ENCODE results near the gene POC1B. TPM values are rescaled to one million over a fixed set of nuclear protein-coding genes. Genes with fewer than 3 reads are reported as not detected.

POC1B gene
- total RNA-seq, 1 experiment from 2014 or later: 40.3 TPM

GRCh38 chr12:89373763-89374572, 151.9 kb downstream of the POC1B start:
- no peak overlapping the region for H3K4me3 Mint-ChIP-seq (ENCODE audit: low read depth, unreplicated experiment)
- CTCF ChIA-PET: interaction anchor here (0.7 to 2.8 kb wide), 3 partner anchors 13 to 21 kb away, joined by 3 to 17 read pairs (median 10); partner anchors contain the start of gene DUSP6
- intact Hi-C loops (cut with micrococcal nuclease; ENCODE audit: unreplicated experiment): loop anchor here (2.0 to 5.0 kb wide), 2 partner anchors 15 to 83 kb away; no protein-coding TSS in a partner anchor

GRCh38 chr12:89372584-89373370, 153.1 kb downstream of the POC1B start:
- TF ChIP-seq CTCF (IDR thresholded peaks at IDR 0.05; ENCODE audit: unreplicated experiment): no peak
- BruUV-seq (replicated peaks): no TSS peak
- peaks cover 37% of the 10 kb centered on the region for H3K36me3 Mint-ChIP-seq (ENCODE audit: insufficient read depth, unreplicated experiment)
- no peak overlapping the region for H3K4me3 Mint-ChIP-seq (ENCODE audit: low read depth, unreplicated experiment)
- CTCF ChIA-PET: interaction anchor here (0.6 to 0.9 kb wide), 3 partner anchors 15 to 39 kb away, joined by 3 to 5 read pairs (median 3); no protein-coding TSS in a partner anchor
- no peaks in the 10 kb centered on the region for H3K27me3 Mint-ChIP-seq (ENCODE audit: unreplicated experiment)
- peak overlapping the region; percentile 95 for H3K27ac Mint-ChIP-seq (ENCODE audit: unreplicated experiment)
- peaks cover 81% of the 10 kb centered on the region for H3K4me1 Mint-ChIP-seq (ENCODE audit: low read depth, unreplicated experiment)
- intact Hi-C loops (cut with micrococcal nuclease; ENCODE audit: unreplicated experiment): loop anchor here (5.0 kb wide), 1 partner anchor 85 kb away; no protein-coding TSS in a partner anchor
- H3K9me3 Mint-ChIP-seq (ENCODE audit: low read depth, unreplicated experiment): no peaks in the 10 kb centered on the region
- no peak for DNase-seq

More at GRCh38 chr12:89373763-89374572, 151.9 kb downstream of the POC1B start:
- Mint-ChIP-seq H3K4me1 (ENCODE audit: low read depth, unreplicated experiment) (peaks cover 77% of the 10 kb centered on the region), H3K27ac (ENCODE audit: unreplicated experiment) (peak overlapping the region; percentile 99), H3K27me3 (ENCODE audit: unreplicated experiment) (no peaks in the 10 kb centered on the region), H3K9me3 (ENCODE audit: low read depth, unreplicated experiment) (no peaks in the 10 kb centered on the region), H3K36me3 (ENCODE audit: insufficient read depth, unreplicated experiment) (peaks cover 29% of the 10 kb centered on the region)
- BruUV-seq (replicated peaks): no TSS peak
- peak; percentile 53 for DNase-seq
- no peak for TF ChIP-seq CTCF (IDR thresholded peaks at IDR 0.05; ENCODE audit: unreplicated experiment)

GRCh38 chr12:89370850-89371249, 155.0 kb downstream of the POC1B start:
- CTCF ChIA-PET: no interaction called here
- TF ChIP-seq CTCF (IDR thresholded peaks at IDR 0.05; ENCODE audit: unreplicated experiment): no peak
- DNase-seq: no peak
- no peak overlapping the region for H3K4me3 Mint-ChIP-seq (ENCODE audit: low read depth, unreplicated experiment)
- intact Hi-C loops (cut with micrococcal nuclease; ENCODE audit: unreplicated experiment): loop anchor here (5.0 kb wide), 1 partner anchor 86 kb away; no protein-coding TSS in a partner anchor
- peaks cover 29% of the 10 kb centered on the region for H3K36me3 Mint-ChIP-seq (ENCODE audit: insufficient read depth, unreplicated experiment)
- H3K27me3 Mint-ChIP-seq (ENCODE audit: unreplicated experiment): no peaks in the 10 kb centered on the region
- peaks cover 64% of the 10 kb centered on the region for H3K4me1 Mint-ChIP-seq (ENCODE audit: low read depth, unreplicated experiment)
- H3K27ac Mint-ChIP-seq (ENCODE audit: unreplicated experiment): peak overlapping the region; percentile 95
- no peaks in the 10 kb centered on the region for H3K9me3 Mint-ChIP-seq (ENCODE audit: low read depth, unreplicated experiment)
- no TSS peak for BruUV-seq (replicated peaks)

- Mint-ChIP-seq H3K4me3 (ENCODE audit: low read depth, unreplicated experiment) (no peak overlapping the region), H3K4me1 (ENCODE audit: low read depth, unreplicated experiment) (peaks cover 60% of the 10 kb centered on the region), H3K36me3 (ENCODE audit: insufficient read depth, unreplicated experiment) (peaks cover 25% of the 10 kb centered on the region), H3K27me3 (ENCODE audit: unreplicated experiment) (no peaks in the 10 kb centered on the region), H3K27ac (ENCODE audit: unreplicated experiment) (peak overlapping the region; percentile 95), H3K9me3 (ENCODE audit: low read depth, unreplicated experiment) (no peaks in the 10 kb centered on the region)
- no peak for TF ChIP-seq CTCF (IDR thresholded peaks at IDR 0.05; ENCODE audit: unreplicated experiment)
- intact Hi-C loops (cut with micrococcal nuclease; ENCODE audit: unreplicated experiment): loop anchor here (5.0 kb wide), 1 partner anchor 87 kb away; no protein-coding TSS in a partner anchor
- BruUV-seq (replicated peaks): no TSS peak
- DNase-seq: no peak
- CTCF ChIA-PET: no interaction called here
Observed at GRCh38 chr12:89370421-89370831, 155.4 kb downstream of the POC1B start.
